GM21576 (cell line): Measurements from ENCODE around the gene PTEN.
"Not testable (repeated sequence)": the region's sequence is repeated elsewhere in the genome, so short reads cannot be mapped to it uniquely, and the experiment has no call there.

Experiments
- ATAC-seq: cut with Tn5 transposase; IDR thresholded peaks from one replicate; pipeline ENCODE4 v1.9.1; 2021; ENCODE audit warnings: mild to moderate bottlenecking, moderate library complexity; ENCODE audit not compliant: unreplicated experiment

Gene PTEN

DNA sequence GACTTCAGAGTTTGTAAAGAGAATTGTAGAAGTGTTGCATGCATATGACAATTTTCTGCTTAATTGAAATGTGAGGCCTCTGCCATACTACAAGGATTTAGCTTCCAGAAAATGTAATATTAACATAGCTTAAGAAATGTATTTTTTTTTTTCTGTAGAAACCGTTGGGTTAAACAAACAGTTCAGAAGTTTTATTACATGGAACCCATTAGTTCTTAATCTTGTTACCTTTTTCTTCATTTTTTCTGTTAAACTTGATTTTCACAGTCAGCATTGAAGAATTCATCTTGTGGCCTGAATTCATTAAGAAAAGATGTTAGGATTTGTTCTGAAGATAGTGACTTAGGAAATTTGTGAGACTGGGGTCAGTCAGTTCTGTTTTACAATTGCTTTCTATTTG, 4.9 kb downstream of the PTEN start:
- no peak for ATAC-seq

DNA sequence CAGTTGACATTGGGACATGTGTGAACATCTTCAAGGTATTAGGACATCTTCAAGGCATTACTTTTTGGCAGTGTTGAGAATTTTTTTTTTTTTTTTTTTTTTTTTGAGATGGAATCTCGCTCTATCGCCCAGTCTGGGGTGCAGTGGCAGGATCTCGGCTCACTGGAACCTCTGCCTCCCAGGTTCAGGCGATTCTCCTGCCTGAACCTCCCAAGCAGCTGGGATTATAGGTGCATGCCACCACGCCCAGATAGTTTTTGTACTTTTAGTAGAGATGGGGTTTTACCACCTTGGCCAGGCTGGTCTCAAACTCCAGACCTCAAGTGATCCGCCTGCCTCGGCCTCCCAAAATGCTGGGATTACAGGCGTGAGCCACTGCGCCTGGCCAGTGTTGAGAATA, 5.7 kb downstream of the PTEN start:
- not testable (repeated sequence) for ATAC-seq

DNA sequence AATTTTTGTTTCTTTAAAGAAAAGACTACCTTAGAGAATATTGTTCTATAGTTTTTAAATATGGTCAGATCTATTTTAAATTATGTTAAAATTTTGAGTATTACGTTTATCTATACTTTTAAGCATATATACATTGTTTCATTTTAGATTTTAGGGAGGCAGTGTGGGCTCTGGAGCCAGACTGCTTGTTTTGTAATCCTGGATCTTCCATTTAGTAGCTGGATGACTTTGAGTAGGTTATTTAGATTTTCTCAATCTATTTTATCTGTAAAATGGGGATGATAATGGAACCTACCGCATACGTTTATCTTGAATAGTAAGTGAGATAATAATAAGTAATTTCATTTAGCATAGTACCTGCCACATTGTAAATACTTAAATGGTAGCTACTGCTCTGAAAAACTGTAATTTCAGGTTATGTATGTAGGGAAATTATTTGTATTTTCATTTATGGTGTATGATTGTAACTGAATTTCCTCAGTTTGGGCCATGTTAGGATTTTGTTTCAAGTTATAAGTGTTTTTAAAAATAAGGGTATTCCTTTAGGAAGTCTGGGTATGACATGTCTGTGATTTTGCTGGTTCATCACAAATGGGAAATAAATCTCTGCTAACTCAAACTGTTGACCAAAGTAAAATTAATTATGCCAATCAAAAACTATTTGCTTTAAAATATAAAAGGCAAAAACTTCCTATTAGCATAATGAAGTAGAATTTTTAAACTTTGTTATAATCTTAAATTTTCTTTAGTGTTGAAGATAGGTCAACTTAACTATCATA, 6.5 kb downstream of the PTEN start:
- no peak for ATAC-seq

DNA sequence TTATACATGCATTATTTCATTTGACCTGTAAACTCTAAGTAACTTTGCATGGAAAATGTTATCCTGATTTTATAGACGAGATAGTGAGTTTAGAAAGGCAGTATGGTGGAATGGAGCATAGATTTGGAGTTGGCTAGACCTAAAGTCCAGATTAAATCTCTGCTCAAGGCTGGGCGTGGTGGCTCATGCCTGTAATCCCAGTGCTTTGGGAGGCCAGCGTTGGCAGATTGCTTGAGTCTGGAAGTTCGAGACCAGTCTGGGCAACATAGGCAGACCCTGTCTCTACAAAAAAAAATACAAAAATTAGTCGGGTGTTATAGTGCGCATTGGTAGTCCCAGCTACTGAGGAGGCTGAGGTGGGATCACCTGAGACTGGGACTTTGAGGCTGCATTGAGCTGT, 9.4 kb downstream of the PTEN start:
- ATAC-seq: no peak

DNA sequence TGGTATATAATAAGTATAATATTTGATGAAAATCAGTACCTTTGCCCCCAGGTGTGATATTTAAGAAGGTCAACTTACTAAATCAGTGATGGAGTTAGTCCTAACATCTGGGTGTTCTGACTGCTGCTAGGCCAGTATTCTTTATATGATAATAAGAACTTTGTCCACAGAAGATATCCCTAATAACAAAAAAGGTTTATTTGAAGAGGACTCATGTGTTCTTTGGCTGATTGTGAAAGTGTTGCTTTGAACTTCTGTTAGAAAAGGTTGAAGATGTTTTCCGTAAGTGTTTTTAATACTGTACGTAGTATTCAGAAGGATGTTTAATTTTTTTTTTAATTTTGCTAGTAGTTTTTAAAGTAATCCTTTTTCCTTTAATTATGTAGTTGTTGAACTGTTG, 10.2 kb downstream of the PTEN start:
- ATAC-seq: no peak

DNA sequence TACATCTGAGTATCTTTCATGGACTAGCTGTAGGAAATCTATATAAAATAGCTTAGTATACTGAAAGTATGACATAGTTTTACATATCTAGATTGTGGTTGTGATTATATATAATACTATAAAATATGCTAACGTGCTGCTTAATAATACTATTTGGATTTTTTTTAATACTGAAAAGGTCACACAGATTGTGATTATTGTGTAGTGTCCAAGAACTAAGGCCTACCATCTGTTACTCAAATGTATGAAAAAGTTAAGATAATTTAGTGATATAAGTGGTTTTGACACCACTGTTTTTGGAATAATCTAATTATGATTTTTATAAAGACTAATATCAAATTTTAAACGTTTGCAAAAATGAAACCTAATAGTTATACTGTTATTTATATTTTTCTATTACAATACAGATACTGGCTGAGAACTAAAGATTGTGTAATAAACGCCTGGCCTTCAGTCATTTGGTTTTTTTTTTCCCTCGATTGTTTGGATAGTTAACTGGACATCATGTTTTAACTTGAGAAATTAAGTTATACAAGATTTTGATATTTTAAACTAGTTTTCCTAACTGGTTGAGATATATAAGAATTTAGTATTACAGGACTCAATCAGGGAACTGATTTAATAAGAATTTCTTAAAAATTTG, 12.6 kb downstream of the PTEN start:
- no peak for ATAC-seq

DNA sequence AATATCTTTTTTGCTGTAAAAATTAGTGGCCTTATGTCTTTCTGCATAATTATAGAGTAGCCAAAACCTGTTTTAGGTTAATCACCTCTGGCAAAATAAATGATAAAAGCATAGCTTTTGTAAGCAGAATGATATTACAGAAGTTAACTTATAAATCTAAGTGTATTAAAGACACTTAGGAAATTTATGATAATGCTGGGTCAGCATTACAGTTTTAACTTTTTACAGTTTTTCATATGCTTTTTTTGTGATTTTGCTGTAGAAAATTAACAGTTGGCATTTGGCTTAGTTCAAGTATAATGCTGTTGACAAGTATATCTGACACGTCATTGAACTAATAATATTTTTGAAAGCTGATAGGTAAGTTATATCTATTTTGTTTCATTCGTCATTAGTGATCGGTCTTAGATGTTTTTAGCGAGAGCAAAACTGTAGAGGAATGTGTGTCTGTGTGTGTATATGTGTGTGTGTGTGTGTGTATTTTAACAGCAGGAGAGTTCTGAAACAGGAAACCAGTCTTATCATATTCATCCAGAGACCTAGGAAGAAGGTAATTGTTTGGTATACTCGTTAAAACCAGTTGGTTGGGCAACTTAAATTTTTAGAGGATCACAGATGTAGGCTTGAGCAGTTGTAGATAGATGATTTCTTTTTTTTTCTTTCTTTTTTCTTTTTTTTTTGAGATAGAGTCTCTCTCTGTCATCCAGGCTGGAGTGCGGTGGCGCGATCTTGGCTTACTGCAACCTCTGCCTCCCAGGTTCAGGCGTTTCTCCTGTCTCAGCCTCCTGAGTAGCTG, 15.4 kb downstream of the PTEN start:
- ATAC-seq: no peak

DNA sequence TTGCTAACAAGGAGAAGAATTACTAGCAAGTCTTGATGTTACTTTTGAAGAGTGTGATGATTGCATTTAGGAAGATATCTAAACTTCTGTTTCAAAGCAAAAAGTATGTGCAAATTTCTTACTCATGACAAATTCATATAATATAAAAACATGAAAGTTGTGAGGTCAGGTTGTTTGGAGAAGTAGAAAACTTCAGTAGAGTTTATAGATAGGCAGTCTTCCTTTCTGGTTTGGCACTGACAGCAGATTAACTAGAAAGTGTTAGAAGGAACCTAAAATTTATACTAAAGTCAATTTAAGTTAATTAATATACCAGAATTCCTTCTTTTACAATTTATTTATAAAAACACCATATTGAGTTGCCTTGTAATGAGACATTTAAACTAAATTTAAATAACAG, 16.9 kb downstream of the PTEN start:
- no peak for ATAC-seq

DNA sequence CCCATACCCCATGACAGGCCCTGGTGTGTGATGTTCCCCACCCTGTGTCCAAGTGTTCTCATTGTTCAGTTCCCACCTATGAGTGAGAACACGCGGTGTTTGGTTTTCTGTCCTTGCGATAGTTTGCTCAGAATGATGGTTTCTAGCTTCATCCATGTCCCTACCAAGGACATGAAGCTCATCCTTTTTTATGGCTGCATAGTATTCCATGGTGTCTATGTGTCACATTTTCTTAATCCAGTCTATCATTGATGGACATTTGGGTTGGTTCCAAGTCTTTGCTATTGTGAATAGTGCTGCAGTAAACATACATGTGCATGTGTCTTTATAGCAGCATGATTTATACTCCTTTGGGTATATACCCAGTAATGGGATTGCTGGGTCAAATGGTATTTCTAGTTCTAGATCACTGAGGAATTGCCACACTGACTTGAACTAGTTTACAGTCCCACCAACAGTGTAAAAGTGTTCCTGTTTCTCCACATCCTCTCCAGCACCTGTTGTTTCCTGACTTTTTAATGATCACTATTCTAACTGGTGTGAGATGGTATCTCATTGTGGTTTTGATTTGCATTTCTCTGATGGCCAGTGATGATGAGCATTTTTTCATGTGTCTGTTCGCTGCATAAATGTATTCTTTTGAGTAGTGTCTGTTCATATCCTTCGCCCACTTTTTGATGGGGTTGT, 18.1 kb downstream of the PTEN start:
- ATAC-seq: not testable (repeated sequence)

DNA sequence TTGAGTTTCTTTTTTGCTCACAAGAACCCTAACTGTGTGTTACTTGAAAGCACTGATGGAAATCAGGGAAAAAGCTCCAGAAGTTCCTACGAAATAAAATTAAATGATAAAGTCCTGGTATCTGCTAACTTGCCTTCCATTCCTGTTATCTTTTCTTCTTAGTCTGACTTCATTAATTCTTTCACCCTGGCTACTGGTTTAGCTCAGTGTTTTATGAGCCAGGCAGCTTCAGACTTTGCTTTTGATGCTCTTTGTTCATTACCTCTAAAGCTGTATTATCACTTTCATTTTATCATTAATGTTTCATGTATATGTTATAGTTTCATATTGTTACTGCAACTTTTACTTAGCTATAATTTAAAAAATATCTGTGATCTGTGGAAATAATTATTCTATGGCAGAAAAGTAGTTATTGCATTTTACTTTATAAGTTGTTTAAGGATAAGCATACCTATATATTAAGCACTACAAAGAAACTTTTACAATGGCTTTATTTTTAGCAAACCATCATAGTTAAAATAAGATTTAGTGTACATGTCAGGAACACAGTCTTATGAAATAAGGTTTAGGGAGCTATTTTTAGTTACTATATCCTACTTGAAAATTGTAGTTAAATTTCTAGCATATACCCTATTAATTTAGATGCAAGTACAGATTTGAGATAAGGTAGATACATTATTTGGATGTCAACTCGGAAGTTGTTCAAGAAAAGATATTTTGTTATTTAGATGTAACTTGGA, 19.3 kb downstream of the PTEN start:
- no peak for ATAC-seq

DNA sequence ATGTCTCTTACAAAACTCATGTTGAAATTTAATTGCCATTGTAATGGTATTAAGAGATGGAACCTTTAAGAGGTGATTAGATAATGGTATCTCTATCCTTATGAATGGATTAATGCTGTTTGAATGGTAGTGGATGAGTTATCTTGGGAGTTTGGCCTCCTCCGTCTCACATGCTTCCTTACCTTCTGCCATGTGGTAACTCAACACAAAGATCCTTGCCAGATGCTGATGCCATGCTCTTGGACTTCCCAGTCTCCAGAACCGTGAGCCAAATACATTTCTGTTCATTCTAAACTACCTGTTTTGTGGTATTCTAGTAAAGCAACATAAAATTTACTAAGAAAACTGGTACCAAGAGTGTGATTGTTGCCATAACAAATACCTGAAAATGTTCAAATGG, 23.2 kb downstream of the PTEN start:
- no peak for ATAC-seq

DNA sequence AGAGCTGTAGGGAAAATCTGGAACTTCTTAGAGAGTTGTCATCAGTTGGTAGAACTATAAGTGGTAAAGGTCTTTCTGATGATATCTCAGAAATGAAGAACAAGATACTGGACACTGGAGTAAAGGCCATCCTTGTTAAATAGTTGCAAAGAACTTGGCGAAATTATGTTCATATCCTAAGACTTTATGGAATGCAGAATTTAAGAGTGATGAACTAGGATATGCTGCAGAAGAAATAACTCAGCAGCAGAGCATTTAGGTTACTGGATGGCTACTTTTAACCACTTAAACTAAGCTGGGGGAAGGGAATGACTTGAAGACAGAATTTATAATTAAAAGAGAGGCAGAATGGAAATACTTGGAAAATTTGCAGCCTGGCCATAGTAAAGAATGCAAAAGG, 23.7 kb downstream of the PTEN start:
- ATAC-seq: no peak

DNA sequence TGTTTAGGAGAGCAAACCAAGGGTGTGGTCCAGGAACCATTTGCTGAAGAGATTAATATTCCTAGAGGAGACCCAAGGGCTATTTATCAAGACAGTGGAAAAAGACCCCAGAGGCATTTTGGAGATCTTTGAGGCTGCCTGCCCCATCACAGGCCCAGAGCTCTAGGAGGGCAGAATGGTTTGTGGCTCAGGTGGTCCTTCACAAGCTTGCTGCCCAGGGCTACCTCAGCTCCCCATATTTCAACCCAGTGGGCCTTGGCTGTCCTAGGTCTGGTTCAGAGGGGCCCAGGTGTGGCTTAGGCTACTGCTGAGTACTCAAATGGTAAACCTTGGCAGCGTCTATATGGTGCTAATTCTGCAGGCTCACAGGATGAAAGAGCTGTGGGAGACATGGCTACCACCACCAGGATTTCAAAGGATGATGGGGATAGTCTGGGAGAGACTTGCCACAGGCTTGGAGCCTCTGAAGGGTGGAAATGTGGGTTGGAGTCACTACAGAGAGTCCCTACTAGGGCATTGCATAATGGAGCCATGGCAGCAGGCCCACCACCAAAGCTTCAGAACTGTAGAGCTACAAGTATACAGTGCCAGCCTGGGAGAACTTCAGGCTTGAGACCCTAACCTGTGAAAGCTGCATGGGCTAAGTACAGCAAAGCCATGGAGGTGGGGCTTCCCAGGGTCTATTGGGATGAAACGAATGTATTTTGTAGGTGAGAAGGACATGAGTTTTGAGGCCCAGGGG, 24.3 kb downstream of the PTEN start:
- no peak for ATAC-seq

DNA sequence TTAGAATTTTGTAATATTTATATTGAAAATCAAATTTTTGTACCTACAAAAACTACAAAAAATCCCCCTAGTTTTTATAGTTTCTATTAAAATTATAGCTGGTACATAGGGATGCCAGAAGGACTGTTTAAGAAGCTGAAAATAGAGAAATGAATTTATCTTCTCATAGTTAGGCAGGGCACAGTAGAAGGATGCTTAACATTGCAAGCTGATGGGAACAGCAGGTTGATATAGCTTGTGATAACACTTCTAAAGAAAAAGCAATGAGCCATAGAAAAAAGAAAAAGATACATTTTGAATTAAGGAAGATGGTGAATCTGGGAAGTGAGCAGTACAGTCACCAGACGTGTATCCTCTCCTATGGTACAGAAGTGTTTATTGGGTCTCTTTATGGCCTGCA, 32.0 kb downstream of the PTEN start:
- ATAC-seq: no peak

DNA sequence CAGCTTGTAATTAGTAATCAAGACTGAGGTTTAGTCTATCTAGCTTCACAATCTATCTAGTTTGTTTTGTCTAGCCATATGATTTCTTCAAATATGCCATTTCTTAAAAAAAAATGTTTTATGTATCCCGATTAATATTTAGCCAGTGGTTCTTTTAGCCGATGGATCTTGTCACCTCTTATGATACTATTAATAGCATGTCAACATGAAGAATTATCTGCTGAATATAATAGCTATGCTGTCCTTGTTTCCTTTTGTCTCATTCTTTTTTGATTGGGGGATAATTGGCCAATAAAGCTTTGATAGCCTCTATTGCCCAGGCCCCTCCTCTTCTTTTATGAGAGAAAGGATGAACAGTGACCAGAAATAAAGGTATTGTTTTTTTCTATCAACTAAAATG, 32.8 kb downstream of the PTEN start:
- ATAC-seq: no peak

DNA sequence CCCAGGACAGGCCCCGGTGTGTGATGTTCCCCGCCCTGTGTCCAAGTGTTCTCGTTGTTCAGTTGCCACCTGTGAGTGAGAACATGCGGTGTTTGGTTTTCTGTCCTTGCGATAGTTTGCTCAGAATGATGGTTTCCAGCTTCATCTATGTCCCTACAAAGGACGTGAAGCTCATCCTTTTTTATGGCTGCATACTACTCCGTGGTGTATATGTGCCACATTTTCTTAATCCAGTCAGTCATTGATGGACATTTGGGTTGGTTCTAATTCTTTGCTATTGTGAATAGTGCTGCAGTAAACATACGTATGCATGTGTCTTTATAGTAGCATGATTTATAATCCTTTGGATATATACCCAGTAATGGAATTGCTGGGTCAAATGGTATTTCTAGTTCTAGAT, 34.5 kb downstream of the PTEN start:
- not testable (repeated sequence) for ATAC-seq

DNA sequence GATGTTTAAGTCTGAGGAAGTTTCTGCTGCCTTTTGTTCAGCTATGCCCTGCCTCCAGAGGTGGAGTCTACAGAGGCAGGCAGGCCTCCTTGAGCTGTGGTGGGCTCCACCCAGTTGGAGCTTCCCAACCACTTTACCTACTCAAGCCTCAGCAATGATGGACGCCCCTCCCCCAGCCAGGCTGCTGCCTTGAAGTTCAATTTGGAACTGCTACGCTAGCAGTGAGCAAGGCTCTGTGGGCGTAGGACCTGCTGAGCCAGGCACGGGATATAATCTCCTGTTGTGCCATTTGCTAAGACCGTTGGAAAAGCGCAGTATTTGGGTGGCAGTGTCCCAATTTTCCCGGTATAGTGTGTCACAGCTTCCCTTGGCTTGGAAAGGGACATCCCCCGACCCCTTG, 40.0 kb downstream of the PTEN start:
- ATAC-seq: not testable (repeated sequence)

DNA sequence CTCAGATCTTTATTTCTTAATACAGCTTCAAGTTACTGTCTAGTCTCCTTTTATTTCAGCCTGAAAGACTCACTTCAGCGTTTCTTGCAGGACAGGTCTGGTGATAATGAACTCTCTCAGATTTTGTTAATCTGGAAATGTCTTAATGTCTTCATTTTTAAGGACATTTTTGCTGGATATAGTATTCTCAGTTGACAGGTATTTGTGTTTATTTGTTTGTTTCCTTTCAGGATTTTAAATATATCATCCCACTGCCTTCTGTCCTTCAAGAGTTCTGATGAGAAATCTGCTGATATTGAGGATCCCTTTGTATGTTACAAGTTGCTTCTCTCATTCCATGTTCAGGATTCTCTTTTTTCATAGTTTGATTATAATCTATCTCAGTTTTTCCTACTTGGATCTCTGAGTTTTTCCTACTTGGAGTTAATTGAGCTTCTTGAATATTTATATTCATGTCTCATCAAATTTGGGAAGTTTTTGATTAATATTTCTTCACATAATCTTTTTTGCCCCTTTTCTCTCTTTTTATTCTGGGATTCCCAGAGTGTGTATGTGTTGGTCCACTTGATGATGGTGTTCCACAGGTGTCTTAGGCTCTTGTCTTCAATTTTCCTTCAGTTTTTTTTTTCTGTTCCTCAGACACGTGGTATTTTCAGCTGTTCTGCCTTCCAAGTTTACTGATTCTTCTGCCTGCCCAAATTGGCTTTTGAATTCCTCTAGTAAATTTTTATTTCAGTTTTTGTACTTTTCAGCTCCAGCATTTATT, 49.9 kb downstream of the PTEN start:
- no peak for ATAC-seq

DNA sequence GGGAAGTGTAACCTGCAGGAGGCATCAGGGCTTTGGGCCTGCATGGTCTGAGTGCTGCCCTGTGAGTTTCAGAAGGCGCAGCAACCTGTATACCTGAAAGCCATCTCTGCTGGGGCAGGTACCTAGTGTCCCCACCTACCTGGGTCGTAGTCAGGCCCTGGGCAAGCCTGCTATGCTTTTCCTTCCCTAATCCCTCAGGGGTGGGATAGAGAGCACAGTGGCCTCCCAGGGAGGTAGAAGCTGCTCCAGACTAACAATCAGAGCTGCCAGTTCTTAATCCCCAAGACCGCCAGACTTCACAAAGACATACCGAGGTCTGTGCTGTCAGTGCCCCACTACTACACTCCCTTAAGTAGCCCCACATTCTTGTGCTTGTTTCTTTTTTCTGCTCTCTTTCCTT, 52.0 kb downstream of the PTEN start:
- ATAC-seq: no peak
